Measurements from ENCODE around the gene MEPCE.
"Not testable (repeated sequence)": the region's sequence is repeated elsewhere in the genome, so short reads cannot be mapped to it uniquely, and the experiment has no call there.

The MEPCE gene

DNA sequence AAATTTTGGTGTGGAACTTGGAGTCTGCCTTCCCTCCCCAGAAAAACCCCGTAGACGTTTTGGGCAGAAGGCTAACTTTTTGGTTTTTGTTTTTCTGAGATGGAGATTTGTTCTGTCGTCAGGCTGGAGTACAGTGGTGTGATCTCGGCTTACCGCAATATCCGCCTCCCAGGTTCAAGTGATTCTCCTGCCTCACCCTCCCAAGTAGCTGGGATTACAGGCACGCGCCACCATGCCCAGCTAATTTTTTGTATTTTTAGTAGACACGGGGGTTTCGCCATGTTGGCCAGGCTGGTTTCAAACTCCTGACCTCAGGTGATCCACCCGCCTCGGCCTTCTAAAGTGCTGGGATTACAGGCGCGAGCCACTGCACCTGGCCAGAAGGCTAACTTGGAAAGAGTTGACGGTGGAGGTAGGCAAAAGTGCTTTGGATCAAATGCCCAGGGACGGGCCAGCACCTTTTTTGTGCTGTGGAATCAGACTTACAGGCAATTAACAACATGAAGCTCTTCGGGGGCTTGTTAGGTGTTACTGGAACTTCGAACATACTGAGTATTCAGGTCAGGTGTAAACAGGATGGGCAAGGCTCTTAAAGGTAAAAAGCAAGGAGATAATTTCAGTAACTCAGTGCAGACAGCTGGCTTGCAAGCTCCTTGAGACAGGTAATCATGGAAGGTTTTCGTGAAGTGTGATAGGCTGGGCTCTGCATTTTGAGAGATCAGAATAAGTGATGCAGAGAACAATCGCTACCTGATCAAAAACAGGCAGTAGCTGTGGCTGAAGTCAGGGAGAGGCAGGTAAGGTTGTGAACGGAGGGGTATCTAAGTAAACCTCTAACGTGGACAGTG is 4.9 kb downstream of the MEPCE start:
- no peak for DNase-seq

DNA sequence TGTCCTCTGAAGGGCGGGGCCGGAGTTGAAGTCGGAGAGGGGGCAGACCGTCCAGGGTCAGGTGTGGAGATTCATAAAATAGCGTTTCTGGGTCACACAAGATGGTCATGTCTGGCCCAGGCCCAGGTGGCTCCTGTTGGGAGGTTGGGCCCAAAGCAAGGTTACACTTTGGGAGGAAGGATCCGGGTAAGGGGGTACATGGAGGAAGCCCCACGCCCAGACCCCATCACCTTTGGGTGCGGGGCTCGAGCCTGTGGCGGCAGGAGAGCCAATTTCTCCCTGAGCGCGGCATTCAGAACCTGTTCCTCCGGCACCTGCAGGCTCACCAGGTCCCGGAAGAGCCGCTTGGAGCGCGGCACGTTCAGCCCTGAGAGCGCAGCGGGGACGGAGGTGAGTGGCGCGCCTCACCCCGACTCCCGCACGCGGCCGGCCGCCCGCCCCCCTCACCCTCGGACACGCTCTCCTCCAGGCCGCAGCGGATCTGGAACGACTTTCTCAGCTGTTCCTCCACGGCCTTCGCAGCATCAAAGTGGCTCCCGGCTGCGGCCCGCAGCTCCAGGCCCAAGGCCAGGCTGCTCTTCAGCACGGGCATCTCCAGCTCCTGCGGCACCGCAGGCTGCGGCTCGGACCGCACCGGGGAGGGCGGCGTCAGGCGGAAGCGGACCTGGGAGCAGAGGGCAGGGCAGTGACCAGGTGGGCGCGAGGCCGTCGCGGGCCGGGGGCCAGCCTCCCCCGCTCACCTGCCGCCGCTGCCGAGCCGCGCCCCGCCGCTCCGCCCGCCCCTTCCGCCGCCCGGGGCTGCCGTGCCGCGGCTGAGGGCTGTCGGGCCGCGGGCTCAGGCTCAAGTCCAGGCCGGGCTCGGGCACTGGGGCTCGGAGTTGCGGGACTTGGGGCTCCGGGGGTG is 6.0 kb downstream of the MEPCE start:
- peak; percentile 56 for DNase-seq

DNA sequence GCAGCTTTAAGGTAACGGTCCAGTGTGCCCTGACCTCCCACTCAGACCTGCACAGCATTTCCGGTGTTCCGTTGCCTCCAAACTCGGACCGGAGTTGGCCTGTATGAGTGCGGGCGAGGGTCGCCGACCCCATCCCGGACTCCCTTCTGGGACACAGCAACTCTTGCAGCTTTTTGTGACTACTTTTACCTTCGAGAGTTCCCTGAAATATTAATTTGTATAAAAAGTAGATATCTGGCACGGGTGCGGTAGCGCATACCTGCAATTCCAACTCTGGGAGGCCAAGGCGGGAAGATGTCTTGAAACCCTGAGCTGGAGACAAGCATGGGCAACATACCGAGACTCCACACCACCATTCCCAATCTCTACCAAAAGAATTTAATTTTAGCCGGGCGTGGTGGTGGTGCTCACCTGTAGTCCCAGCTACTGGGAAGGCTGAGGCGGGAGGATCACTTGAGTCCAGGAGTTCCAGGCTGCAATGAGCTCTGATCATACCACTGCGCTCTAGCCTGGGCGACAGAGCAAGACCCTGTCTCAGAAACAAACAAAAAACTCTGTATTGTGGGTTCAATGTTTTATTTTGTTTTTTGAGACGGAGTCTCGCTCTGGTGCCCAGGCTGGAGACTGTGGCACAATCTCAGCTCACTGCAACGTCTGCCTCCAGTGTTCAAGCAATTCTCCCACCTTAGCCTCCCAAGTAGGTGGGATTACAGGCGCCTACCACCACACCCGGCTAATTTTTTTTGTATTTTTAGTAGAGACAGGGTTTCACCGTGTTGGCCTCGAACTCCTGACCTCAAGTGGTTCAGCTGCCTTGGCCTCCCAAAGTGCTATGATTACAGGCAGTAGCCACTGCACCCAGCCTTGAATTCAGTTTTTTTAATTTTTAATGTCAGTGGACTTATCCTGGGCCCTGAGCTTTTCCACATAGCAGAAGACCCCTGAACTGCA is 7.8 kb downstream of the MEPCE start:
- DNase-seq: no peak

DNA sequence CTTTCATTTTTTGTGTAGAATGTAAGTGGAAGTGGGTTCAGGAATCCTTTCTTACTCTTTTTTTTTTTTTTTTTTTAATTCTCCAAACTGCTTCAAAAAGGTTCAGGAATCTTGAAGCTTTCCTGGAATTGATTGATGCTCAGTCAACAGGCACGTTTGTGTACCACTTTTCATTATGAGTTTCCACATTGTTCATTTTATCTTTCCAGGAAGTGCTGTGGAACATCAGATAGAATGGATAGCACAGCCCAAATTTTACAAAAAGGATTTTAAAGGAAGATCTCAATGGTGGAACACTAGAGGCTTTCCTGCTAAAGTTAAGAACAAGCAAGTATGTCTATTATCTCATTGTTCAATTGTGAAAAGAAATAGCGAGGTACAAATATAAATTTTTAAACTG is 8.5 kb downstream of the MEPCE start:
- DNase-seq: no peak

DNA sequence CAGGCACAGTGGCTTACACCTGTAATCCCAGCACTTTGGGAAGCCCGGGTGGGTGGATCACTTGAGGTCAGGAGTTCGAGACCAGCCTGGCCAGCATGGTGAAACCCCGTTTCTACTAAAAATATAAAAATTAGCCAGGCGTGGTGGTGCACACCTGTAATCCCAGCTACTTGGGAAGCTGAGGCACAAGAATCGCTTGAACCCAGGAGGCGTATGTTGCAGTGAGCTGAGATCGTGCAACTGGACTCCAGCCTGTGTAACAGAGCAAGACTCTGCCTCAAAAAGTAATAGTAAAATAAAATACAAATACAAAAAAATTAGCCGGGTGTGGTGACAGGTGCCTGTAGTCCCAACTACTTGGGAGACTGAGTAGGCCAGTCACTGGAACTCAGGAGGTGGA is 9.1 kb downstream of the MEPCE start:
- not testable (repeated sequence) for DNase-seq

DNA sequence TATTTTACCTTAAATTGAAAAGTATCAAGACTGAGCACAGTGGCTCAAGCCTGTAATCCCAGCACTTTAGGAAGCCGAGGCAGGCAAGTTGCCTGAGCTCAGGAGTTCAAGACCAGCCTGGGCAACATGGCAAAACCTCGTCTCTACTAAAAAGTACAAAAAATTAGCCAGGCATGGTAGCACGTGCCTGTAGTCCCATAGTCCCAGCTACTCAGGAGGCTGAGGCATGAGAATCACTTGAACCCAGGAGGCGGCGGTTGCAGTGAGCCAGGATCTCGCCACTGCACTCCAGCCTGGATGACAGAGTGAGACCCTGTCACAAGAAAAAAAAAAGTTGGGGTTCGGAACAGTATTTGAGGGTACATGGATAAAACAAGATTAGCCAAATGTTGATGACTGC is 9.6 kb downstream of the MEPCE start:
- DNase-seq: not testable (repeated sequence)

DNA sequence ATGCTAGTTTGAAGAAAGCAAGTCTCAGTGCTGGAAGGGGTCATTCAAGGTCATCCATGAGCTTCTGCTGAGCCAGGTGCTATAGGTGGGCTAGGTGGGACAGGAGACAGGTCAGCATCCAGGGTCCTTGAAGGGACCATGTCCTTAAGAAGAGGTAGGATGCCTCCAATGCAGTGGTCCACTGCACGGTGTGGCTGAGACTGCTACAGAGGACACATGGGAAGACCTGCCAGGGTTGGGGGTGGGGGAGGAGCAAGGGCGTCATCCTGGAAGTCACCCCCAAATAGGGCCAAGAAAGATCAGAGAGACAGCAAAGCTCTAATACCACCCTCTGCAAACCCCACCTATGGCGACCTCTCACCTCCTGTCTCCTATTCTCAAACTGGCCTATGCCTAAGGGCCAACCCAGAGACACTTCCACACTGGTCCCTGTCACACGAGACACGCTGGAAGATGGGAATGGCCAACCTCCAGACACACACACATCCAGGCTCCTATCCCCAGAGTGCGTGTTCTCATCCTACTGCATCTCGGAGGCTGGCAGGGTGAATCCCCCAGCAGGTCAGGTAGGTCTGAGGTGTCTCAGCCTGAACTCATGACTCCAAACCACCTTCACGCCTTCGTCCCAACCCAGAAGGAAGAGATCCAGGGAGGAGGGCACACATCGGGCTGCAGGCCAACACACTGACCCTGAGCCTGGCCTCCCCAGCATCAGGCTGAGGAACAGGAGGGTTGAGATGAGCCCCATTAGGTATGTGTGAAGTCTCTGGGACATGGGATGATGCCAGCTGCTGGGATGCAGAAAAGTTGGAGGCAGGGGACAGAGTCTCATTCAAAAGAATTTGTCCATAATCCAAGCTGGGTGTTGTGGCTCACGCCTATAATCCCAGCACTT is 12.3 kb downstream of the MEPCE start:
- DNase-seq: no peak

DNA sequence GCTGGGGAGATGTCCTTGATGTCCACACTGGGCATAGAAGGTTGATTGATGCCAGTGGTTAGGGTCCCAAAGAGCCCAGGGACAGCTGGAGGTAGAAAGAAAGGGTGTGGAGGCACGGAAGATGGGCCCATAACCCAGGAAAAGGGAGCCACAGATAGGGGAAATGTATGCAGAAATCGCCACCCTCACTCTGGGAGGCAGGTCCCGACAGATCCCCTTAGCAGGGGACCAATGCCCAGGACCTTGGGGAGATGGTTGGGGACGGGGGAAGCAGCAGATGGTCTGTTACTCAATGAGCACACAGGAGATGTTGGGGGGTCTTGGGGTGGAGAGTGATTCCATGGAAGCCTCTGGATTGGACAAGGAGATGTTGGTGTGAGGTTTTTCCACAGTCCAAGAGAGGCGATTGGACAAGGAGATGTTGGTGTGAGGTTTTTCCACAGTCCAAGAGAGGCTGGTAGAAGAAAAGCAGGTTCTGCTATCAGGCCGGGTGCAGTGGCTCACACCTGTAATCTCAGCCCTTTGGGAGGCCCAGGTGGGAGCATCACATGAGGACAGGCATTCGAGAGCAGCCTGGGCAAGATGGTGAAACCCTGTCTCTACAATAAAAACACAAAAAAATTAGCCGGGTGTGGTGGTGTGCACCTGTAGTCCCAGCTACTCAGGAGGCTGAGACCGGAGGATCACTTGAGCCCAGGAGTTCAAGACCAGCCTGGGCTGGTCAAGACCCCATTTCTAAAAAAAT is 13.6 kb downstream of the MEPCE start:
- DNase-seq: no peak

DNA sequence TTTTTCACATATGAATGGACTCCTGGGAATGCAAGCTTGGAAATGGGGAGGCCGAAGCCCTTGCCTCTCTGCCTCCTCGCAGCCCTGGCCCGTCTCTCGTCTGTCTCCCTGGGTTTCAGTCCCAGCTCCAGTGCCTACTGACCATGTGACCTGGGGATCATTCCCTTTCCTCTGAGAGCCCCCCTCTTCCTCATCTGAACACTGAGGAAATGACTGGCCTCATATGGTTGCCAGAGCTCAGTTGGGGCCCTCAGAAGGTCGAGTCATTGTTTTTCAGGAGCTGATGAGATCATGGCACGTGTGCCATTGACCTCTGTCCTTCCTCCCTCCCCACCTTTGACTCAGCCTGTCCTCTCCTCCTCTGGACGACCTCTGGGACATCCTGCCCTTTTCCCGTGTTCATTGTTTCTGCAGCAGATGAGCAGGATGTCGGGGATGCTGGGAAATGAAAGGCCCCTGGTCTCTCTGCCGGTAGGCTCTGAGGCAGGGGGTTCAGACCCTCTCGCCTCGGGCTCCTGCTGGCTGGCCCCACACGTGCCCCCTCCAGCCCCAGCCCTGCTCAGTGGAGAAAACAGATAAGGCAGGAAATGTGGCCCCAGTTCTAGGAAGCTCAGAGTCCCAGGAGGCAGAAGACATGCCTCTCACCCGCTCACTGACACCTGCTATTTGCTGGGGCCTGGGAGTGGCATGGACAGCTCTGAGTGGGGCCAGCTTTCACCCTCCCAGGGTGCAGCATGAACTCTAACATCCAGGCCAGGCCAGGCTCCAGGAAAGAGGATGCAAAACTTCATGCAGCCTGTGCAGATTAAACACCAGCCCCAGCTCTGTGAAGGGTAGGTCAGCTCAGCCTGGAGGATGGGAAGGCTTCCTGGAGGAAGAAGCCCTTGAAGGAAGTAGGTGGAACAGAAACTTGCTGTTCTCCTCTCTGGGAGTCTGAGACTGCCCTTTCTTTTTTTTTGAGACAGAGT is 15.0 kb downstream of the MEPCE start:
- DNase-seq: no peak

DNA sequence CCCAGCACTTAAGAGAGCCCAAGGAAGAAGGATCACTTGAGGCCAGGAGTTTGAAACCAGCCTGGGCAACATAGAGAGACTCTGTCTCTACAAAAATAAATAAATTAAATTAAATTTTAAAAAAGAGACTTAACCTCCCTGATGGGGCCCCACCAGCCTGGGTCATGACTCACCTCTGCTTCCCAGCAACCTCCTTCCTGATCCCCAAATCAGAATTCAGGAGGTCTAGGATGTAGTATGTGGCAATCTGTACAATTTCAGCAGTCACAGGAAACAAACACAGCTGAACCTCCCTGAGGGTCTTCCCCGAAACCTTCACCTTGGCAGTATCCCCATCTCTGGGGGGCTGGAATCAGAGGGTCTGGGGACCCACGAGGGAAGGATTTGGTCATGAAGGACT is 16.4 kb downstream of the MEPCE start:
- no peak for DNase-seq

DNA sequence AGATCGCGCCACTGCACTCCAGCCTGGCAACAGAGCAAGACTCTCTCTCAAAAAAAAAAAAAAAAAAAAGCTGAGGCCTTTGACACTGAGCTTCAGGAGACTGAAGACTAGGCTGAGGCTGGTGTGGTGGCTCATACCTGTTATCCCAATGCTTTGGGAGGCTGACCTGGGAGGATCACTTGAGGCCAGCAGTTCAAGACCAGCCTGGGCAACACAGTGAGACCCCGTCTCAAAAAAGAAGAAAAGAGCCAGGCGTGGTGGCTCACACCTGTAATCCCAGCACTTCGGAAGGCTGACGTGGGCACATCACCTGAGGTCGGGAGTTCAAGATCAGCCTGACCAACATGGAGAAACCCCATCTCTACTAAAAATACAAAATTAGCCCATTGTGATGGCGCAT is 17.7 kb downstream of the MEPCE start:
- DNase-seq: not testable (repeated sequence)

DNA sequence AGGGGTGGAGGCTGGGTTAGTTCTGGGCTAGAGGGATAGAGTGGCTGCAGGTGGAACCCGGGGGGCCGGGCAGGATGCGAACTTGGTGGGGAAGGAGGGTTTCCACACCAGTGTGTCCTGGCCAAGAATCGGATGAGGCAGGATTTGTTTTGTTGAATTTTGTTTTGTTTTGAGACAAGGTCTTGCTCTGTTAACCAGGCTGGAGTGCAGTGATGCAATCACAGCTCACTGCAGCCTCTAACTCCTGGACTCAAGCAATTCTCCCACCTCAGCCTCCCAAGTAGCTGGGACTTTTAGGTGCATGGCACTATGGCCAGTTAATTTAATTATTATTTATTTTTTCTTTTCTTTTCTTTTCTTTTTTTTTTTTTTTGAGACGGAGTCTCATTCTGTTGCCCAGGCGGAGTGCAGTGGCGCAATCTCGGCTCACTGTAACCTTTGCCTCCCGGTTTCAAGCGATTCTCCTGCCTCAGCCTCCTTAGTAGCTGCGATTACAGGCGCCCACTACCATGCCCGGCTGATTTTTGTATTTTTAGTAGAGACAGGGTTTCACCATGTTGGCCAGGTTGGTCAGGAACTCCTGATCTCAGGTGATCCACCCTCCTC is 19.7 kb downstream of the MEPCE start:
- no peak for DNase-seq

DNA sequence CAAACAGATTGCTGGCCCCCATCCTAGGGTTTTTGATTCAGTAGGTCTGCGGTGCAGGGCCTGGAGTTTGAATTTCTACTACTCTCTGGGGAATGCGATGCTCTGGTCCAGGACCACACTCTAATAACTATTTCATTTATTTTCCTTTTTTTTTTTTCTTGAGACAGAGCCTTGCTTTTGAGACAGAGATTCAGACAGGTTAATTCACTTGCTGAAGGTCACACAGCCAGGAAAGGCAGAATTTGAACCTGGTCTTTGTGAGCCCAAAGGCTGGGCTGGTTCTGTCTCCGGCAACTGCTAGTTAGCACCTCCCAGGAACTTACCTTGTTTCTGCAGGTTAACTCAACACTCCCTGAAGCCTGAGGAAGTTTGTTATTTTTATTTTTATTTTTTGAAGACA is 22.9 kb downstream of the MEPCE start:
- DNase-seq: no peak

DNA sequence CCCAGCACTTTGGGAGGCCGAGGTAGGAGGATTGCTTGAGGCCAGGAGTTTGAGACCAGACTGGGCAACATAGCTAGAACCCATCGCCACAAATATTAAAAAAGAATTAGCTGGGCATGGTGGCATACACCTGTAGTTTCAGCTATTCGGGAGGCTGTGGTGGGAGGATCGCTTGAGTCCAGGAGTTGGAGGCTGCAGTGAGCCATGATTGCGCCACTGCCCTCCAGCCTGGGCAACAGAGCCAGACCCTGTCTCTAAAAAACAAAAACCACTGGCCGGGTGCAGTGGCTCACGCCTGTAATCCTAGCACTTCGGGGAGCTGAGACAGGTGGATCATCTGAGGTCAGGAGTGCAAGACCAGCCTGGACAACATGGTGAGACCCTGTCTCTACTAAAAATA is 24.2 kb downstream of the MEPCE start:
- not testable (repeated sequence) for DNase-seq

DNA sequence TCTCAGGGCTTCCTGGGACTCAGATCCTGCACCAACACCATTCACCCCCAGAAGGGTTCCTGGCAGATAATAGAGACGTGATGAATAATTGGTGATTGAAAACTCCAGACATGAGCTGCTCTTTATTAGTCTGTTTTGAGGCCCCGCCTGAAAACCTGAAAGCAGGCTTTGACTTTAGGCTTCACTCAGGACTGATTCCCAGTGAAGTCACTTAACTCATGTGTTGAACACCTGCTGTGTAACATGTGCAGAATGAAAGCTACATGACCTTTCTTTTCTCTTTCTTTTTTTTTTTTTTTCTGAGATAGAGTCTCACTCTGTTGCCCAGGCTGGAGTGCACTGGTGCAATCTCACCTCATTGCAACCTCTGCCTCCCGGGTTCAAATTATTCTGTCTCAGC is 25.6 kb downstream of the MEPCE start:
- no peak for DNase-seq

DNA sequence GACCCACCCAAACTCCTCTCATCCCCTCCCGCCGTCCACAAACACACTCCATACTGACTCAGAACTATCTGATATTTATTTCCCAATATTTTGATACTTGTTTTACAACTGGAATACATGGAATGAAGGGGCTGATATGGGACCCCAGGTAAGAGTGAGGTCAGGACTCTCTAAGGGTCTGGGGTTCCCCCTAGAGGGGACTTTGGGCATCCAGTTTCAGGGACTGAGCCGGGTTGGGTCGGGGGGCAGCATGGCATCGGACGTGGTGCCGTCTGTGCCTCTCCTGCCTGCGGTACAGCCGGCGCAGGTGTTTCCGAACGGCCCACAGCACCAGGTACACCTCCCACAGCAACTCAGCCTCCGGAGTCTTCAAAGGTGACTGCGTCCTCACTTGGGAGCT is 26.9 kb downstream of the MEPCE start:
- peak; percentile 2 for DNase-seq

DNA sequence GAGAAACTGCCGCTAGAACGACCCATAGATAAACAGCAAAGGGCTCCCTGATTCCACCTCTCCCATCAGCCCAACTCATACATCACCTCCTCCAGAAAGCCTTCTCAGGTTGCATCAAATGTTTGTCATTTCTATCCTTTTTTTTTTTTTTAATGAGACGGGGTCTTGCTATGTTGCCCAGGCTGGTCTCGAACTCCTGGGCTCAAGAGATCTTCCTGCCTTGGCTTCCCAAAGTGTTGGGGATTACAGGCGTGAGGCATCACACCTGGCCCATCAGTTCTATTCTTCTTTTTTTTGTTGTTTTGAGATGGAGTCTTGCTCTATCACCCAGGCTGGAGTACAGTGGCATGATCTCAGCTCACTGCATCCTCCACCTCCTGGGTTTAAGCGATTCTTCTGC is 27.4 kb downstream of the MEPCE start:
- no peak for DNase-seq

DNA sequence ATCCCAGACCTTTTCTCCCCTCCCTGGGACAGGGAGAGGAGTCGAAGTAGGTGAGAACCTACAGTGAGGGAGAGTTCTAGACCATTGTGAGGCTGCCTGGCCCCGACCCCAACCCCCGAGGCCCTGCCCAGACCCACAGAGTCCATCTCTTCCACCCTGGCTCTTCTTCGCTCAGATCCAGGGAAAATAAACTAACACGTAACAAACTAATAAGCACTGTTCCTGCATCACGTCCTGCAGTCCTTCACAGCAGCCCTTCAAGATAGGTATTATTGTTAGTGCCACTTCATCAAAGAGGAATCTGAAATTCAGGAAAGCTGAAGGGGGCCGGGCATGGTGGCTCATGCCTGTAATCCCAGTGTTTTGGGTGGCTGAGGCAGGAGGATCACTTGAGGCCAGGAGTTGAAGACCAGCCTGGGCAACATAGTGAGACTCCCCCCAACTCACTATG is 34.6 kb downstream of the MEPCE start, which contains the start of gene SPACDR:
SPACDR (minus strand) TSS at position 51 of the 451 bp plus-strand sequence. CDS start 235 bp downstream, outside the sequence.
- DNase-seq: no peak

DNA sequence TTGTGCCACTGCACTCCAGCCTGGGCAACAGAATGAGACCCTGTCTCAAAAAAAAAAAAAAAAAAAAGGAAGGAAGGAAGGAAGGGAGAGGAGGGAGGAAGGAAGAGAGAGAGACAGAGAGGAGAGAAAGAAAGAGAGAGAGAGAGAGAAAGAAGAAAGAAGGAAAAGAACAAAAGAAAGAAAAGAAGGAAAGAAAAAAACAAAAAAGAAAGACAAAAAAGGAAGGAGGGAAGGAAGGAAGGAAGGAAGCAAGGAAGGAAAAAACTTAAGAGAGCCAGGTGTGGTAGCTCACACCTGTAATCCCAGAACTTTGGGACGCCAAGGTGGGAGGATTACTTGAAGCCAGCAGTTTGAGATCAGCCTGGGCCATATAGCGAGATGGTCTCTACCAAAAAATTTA is 35.2 kb downstream of the MEPCE start:
- DNase-seq: no peak

All from 8988T (cell line).